ENCODE data around the gene SRP14.

- TF ChIP-seq CTCF (IDR thresholded peaks at IDR 0.05) (no peak), POLR2AphosphoS5 (IDR thresholded peaks at IDR 0.05; ENCODE audit: insufficient read depth in 1 of 2, low read depth in 1 of 2) (no peak)
These were observed 30.8 kb downstream of the SRP14 start for GRCh38 chr15:40008061-40008765.
